GM21717 (cell line): ENCODE data around the gene SYT13.

Experiments
- ATAC-seq: cut with Tn5 transposase; IDR thresholded peaks from one replicate; pipeline ENCODE4 v1.9.1; 2021; ENCODE audit warnings: mild to moderate bottlenecking, moderate library complexity; ENCODE audit not compliant: unreplicated experiment

The SYT13 gene

DNA sequence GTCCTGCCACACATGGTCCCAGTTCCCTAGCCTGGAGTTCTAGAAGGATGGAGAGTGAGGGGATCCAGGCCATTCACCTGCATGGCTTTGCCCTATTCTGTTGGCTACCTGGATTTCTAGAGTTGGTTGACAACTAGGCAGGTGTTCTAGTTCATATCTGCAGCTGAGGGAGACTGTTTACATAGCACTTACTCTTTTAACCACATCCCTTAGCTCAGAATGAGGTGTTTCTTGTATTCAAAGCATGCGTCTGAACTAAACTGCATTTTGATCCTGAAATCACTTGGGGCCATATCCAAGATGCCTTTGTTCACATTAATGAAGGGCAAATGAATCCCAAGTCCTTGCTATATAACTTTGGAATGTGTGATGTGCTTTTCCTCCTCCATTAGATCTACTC, 60.9 kb downstream of the SYT13 start:
- no peak for ATAC-seq

GRCh38 chr11:45224766-45225165, 61.4 kb downstream of the SYT13 start:
- no peak for ATAC-seq

DNA sequence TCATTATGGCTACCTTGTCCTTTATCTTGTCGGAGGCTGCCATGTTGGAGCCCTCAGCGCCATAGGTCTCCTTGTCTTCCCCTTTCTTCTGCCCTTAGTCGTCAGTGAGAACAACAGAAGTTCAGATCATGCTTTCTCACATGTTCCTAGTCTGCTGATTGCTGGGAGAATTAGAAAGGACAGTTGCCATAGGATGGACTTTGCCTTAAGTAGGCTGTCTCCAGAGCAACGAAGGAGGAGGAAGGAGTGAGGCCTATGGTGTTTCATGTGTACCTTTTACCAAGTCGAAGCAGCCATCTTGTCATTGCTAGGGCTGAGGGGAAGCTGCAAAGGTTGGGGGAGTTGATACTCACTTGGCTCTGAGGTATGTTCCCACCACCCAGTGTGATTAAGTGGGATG, 62.6 kb downstream of the SYT13 start:
- no peak for ATAC-seq

GRCh38 chr11:45219411-45219810, 66.7 kb downstream of the SYT13 start:
- ATAC-seq: no peak

GRCh38 chr11:45218705-45219104, 67.4 kb downstream of the SYT13 start:
- ATAC-seq: no peak

DNA sequence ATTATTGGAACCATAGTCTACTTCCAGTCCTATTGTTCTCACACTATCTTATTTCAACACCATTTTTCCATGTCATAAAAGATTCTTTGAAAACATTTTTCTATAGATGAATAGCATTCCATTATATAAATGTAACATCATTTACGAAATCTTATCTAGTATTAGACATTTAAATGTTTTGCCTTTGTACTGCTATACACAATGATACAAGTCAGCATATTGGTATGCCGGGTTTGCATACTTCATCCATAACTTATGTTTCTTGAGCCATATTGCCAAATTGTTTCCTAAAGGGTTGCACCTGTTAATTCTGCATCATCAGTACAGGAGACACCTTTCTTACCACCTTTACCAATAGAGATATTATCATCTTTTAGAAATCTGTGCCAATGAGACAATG, 68.2 kb downstream of the SYT13 start:
- ATAC-seq: no peak

GRCh38 chr11:45216901-45217300, 69.2 kb downstream of the SYT13 start:
- ATAC-seq: no peak

- ATAC-seq: no peak
Measured at GRCh38 chr11:45216031-45216430, 70.1 kb downstream of the SYT13 start.

DNA sequence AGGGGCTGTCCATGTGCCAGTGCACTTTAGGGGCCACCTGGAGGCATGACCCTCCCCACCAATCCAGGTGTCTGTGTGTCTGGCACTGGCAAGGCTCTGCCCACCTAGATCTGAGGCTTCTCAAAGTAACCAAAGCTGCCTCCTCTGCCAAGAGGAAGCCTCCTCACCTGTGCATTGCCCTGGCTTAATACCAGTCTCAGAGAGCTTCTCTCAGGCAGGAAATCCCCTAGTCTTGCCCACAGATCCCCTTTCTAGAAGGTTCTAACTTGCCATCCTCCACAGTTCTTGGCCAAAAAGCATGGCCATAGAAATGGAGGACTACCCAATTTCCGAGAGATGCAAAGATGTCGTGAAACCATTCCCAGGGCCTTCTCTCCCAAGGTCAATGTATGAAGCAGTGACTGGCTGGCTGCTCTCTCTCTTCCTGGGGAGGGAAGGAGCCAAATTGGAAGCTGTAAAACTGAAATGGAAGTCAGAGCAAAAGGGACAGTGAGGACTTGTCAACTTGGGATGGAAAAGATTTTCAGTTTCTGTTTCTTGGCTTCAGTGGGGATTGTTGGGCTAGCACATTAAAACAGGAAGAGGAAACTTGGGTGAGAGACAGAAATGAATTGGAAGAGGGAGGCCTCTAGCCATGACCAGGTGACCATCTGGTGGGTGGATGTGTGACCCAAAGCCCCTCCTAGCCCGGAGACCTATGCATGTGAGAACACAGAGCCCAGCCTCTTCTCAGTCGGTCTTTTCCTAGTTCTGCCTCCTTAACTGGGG, 70.9 kb downstream of the SYT13 start:
- no peak for ATAC-seq

DNA sequence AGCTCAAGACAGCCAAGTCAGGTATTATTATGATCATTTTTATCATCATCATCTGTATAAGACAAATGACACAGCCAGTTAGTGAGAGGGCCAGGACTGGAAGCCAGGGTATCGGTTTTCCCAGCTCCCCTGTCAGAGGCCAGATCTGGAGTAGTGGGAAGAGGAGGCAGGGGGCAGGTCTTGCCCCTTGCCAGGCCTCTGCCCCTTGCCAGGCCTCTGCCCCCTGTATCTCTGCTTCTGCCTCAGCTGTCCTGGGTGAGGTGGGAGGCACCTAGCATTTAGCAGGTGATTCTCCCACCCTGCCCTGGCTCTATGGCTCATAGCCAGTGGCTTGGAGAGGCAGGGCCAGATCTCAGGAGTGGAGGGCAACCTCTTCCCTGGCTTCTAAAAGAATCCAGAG, 72.4 kb downstream of the SYT13 start:
- ATAC-seq: no peak

DNA sequence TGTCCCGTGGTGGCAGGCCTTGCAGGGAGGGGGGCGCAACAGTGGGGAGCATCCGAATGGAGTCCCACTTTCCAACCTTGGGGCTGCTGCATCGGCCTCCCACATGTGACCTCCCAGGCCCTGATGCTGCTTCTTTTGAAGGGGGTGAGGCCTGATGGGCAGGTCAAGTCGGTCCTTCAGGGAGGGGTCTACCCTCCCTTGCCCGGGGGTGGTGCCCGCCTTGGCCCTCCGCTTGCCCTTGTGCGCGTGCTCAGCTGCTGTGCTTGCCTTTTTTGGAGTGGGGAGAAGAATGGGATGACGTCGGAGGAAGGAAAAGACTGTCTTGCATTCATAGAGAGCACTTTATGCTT, 72.8 kb downstream of the SYT13 start:
- ATAC-seq: no peak

DNA sequence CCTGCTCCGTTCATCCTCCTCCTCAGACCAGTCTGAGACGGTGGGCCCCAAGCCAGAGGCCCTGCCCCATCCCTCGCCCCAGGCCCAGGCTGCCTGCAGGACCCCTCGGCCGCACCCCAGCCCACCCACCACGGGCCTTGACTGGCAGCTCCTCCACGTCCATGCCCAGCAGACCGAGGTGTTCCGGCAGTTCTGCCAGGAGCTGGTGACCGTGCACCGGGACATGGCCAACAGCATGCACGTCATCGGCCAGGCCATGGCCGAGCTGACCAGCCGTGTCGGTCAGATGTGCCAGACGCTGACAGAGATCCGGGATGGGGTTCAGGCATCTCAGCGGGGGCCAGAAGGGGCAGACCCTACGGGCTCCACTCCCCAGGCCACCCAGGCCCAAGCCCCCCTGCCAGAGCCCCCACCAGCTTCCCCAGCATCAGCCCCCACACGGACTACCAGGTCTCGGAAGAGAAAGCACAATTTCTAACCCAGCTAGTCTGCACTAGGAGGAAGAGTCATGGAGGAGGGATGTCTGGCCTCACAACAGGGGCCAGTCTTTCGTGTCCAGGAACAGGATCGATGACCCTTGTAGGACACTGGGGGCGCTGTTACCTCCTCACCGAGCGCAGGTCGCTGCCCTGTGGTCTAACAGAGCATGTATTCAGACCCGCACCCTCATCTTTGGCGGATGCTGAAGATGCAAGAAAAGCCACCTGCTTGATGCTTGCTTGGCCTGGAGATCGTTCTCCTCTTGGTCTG, 73.4 kb downstream of the SYT13 start:
- no peak for ATAC-seq

DNA sequence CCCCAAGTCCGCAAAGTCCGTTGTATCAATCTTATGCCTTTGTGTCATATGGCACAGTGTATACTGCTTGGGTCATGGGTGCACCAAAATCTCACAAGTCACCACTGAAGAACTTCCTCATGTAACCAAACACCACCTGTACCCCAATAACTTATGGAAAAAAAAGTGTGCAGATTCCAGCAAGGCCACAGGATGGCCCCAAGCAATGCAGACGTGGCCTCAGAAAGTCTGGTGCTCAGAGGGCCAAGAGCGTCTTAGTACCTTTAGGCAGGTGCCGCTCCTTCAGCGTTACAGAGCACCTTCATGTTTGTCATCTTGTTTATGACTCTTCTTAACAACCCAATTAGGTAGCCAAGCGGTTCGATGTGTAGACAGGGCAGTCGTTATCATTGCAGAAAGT, 74.4 kb downstream of the SYT13 start:
- no peak for ATAC-seq

DNA sequence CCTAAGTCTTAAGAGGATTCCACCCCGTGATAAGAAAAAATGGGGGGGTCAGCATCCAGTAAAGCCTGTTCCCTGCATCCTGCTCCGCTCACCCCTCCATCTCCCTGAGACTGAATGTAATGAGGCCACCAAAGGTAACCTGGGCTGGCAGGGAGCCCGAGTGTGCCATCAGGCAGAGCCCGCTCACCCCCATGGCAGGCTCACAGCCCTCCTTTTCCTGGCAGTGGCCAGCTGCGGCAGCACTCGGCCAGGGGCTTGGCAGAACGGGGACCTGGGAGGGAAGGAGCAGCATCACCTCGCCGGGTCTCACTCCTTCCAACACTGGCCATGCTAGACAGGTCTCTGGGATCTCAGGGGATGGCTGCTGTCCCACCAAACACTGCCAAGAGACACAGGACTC, 75.3 kb downstream of the SYT13 start:
- no peak for ATAC-seq

GRCh38 chr11:45209891-45210699, 76.0 kb downstream of the SYT13 start:
- no peak for ATAC-seq

- ATAC-seq: no peak
Measured at GRCh38 chr11:45209000-45209879, 76.9 kb downstream of the SYT13 start.

DNA sequence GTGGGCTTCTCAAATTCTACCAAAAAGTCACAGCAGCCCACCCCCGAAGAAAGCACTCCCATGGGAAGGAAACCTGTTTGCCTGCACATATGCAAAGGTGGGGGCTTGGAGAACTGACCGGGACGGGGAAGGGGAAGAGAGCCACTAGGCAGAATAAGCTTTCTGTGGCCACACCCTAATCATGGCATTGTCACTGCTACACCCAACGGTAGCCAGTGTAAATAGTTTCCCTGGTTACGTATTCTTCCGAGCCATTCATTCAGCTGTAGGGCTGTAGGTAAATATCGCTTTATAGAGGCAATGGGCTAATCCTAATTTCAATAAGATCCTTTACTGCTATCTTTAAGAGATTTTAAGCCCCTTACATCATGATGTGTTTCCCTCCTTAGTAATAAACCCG, 78.0 kb downstream of the SYT13 start:
- ATAC-seq: no peak

DNA sequence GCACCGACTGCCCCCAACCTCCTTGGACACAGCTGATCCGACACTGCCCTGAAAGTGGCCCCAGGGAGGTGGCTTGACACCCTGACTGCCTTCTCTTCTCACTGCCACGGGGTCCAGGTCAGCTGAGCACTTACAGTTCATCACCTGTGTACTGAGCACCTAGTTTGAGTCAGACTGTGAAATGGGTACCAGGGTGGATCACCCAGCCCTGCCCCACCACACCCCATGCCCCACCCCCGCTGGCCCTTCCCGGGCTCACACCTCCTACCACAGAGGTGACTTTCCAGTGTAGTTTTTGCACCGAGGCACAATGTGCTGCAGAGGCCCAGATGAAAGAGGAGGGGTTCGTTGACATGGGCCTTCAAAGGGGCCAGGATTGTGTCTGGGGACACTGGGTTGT, 80.2 kb downstream of the SYT13 start:
- no peak for ATAC-seq

- no peak for ATAC-seq
Measured at GRCh38 chr11:45204761-45205160, 81.4 kb downstream of the SYT13 start.

GRCh38 chr11:45193695-45194094, 92.4 kb downstream of the SYT13 start:
- no peak for ATAC-seq
